Fibroblast of the aortic adventitia (primary cell): ENCODE results near the gene UNC79. TPM values are rescaled to one million over a fixed set of nuclear protein-coding genes. Genes with fewer than 3 reads are reported as not detected.

Experiments
- DNase-seq: peaks from one replicate; pipeline ENCODE4 v3.0.0-alpha.2; 2010; ENCODE audit warnings: low read depth
- H3K4me3 ChIP-seq: 2 replicates; pipeline ENCODE4 v1.5.1; 2011; ENCODE audit warnings: low read depth, mild to moderate bottlenecking, control low read depth, low read length, moderate library complexity
- total RNA-seq: library from RNA; depleted of rRNA; stranded (reverse); fragments of >200 nt; gene quantifications from 2 replicates; pipeline ENCODE4 v1.2.3, GENCODE V29; 2012; ENCODE audit warnings: low replicate concordance
- TF ChIP-seq, protein P1 (sequence below): IDR thresholded peaks from 2 replicates; pipeline ENCODE4 v1.5.1; 2011; ENCODE audit warnings: mild to moderate bottlenecking, low read length, control low read depth, inconsistent platforms; ENCODE audit not compliant: insufficient read depth

UNC79 gene
- total RNA-seq, 1 donor = 0.09 TPM

DNA sequence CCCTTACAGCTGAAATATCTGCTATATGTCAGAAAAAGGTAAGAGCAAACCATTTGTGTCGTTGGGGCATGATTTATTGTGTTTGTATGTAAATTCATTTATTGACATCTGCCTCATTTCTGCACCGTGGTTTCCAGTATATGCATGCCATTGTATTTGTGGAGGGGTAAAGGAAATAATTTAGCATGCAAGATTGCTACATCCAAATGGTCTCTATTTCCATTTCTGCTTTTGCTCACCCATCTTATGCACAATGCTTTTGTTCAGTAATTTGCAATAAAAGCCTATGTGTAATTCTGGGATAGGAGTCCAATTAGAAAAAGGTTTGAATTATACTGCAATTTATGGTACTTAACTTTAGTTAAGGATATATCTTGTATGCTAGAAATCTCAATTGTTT lies 101.8 kb downstream of the UNC79 start:
- DNase-seq = no peak
- H3K4me3 ChIP-seq = no peak overlapping the region
- TF ChIP-seq, protein P1, sequence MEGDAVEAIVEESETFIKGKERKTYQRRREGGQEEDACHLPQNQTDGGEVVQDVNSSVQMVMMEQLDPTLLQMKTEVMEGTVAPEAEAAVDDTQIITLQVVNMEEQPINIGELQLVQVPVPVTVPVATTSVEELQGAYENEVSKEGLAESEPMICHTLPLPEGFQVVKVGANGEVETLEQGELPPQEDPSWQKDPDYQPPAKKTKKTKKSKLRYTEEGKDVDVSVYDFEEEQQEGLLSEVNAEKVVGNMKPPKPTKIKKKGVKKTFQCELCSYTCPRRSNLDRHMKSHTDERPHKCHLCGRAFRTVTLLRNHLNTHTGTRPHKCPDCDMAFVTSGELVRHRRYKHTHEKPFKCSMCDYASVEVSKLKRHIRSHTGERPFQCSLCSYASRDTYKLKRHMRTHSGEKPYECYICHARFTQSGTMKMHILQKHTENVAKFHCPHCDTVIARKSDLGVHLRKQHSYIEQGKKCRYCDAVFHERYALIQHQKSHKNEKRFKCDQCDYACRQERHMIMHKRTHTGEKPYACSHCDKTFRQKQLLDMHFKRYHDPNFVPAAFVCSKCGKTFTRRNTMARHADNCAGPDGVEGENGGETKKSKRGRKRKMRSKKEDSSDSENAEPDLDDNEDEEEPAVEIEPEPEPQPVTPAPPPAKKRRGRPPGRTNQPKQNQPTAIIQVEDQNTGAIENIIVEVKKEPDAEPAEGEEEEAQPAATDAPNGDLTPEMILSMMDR = no peak

DNA sequence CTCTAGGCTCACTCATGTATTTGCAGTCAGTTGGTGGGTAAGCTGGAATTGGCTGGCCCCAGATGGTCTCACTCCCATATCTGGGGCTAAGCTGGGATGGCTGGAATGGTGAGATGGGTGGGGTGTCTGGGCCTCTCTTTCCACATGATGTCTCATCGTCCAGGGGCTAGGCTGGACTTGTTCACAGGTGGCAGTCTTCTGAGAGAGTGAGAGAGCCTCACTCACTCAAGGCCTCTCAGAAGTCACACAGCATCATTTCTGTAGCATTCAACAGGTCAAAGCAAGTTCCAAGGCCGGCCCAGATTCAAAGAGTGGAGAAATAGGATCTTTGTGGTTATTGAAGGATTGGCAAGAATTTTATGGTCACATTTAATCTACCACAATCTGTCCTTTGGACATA lies 102.7 kb downstream of the UNC79 start:
- TF ChIP-seq, protein P1 = no peak
- no peak overlapping the region for H3K4me3 ChIP-seq
- DNase-seq = no peak

DNA sequence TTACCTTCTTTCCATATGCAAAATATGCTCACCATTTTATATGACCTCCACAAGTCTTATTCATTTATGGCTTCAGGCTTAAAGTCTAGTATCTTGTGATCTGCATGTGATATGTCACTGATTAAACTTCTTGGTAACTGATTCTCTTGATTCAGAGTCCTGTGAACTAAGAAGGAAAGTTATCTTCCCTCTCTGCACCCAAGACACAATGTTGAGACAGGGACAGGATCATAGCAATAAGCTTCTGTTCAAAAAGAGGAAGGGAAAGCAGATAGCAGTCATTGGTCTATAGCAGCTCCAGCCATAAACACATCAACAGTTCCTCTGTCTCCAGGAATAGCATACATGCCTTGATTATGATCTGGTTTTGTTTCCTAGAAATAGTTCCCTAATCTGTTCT lies 103.1 kb downstream of the UNC79 start:
- TF ChIP-seq, protein P1 = no peak
- H3K4me3 ChIP-seq = no peak overlapping the region
- no peak for DNase-seq

DNA sequence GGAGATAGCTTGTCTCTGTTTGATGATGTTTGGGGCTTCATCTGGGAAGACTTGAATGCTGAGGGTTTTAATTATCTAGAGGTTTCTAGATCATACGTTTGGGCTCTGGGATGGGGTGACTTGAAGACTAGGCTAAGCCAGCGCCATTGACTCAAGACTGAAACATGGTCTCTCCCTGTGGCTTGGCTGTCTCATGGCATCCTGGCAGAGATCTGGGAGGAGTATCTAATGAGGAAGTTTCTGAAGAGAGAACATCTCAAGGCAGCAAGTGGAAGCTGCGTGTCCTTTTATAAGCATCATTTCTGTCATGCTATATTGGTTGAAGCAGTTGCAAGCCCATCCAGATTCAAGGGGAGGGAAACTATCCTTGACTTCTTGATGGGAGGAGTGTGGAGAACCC lies 104.8 kb downstream of the UNC79 start:
- no peak for DNase-seq
- TF ChIP-seq, protein P1 = no peak
- no peak overlapping the region for H3K4me3 ChIP-seq

DNA sequence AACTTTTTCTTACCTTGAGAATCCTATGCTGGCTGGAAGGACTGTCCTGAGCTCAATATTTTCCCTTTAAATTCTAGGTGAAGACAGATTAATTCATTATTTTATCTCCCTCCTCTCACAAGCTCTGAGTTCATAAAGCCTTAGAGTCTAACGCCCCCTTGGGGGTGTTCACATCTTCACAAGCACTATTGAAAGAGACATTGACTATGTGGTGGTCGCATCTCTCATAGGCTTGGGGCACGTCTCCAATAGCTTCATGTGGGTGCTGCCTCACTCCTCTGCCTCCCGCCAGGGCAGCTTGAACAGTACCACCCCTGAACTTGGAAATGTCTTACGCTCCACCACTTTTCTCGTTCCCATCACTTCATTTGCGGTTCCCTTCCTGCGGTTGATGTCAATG lies 106.2 kb downstream of the UNC79 start:
- no peak overlapping the region for H3K4me3 ChIP-seq
- TF ChIP-seq, protein P1 = no peak
- peak; percentile 29 for DNase-seq

DNA sequence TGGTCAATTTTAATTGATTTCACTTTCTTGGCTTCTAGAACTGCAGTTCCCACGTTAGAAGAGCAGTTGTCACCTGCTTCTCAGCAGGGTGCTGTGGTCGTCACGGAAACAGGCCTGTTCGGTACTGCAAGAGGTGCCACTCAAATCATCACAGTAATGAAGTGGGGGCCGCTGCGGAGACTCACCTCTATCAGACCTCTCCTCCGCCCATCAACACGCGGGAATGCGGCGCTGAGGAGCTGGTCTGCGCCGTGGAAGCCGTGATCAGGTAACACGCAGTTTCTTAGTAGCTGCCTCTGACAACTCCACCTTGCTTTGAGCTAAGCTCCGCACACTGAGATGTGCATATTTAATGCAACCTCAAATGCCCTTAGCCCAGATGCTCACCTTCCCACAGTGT lies 107.2 kb downstream of the UNC79 start:
- no peak for DNase-seq
- TF ChIP-seq, protein P1 = no peak
- no peak overlapping the region for H3K4me3 ChIP-seq

DNA sequence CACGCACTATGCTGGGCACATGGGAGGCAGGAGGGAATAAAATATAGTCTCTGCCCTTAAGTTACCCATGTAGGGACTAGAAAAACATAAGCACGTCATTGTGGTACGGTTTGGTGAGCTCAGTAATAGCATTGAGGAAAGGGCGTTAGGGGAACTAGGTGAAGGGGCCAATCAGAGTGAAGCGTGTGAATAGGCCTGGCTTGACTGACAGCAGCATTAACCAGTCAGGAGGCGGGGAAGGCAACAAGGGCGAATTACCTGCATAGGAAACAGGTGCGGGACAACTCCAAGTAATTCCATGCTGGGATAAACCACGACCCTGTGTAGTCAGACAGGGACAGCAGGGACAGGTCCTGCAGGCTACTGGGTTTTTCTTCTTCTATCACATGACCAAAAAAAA lies 107.7 kb downstream of the UNC79 start:
- no peak overlapping the region for H3K4me3 ChIP-seq
- peak; percentile 5 for DNase-seq
- TF ChIP-seq, protein P1 = no peak
